GM21723 (cell line): ENCODE measurements around the gene OXCT2.

ENCODE experiments used
- ATAC-seq: cut with Tn5 transposase; IDR thresholded peaks from one replicate; pipeline ENCODE4 v1.9.1; 2021; ENCODE audit warnings: mild to moderate bottlenecking, moderate library complexity; ENCODE audit not compliant: unreplicated experiment

The OXCT2 gene

DNA sequence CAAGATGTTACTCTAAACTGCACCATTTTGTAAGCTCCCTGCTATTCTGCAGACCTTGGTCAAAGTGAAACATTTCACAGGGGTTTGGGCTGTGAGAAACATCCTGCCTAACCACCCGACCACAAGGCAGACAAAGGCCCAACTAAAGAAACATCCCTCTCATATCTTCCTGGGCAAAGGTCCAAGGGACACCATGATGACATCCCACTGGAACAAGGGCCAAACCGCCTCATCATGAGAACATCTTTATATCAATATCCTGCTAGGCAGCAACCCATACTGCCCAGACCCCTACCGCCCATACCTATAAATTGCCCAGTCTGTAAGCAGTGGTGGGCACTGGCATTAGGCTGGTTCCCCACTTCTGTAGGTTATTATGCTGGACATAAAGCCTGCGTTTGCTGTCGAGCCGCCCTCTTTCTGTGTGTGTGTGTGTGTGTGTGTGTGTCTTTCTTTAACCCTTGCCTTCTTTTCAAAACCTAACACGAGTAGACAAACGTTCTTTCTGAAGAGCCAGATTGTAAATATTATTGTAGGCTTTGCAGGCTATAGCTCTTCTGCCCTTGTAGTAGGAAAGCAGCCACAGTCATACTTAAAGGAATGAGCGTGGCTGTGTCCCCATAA, 33.5 kb downstream of the OXCT2 start:
- no peak for ATAC-seq

DNA sequence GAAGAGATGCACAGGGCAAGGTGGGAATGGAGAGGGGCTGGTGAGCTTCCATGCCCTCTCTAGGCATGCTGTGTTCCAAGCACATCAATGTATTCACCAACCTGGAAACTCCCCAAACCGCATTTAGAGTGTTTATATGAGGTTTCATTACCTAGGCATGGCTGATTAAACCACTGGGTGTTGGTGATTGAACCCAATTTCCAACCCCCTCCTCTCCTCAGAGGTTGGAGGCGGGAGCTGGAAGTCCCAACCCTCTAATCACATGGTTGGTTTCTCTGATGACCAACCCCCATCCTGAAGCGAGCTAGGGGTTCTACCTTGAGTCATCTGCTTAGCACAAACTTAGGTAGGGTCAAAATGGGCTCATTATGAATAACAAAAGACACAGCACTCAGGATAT, 35.4 kb downstream of the OXCT2 start:
- ATAC-seq: no peak

DNA sequence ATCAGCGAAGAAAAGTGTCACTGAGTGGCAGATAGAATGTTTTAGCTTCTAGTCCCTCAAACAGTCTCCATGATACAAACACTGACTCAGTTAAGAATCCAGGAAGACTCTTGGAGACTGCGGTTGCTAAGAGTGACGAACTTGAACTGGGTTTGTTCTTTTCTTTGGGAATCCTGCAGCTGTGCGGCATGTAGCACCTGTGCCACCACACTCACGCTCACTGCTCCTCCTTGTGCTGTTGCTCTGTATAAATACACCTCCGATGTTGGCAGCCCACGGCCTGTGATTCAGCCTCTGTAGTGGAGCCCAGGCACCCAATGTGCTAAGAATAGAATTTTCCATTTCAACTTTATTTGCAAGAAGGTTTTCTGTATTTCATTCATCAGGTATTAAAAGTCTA, 38.0 kb downstream of the OXCT2 start:
- ATAC-seq: no peak

DNA sequence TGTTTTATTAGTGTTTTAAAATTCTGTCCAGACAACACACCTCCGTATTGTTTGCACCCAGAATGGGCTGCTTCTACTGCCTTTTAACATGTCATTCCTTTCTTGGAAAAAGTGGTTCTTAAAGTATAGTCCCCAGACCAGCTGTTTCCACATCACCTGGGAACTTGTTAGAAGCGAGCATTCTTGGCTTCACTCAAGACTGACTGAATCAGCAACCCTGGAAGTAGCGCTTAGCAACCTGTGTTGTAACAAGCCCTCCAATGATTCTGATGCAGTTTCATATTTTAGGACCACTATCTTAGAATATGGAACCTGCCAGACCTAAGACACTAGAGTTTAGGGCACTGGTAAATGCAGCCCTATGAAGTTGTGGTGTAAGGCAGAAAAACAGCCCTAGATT, 38.4 kb downstream of the OXCT2 start:
- no peak for ATAC-seq

DNA sequence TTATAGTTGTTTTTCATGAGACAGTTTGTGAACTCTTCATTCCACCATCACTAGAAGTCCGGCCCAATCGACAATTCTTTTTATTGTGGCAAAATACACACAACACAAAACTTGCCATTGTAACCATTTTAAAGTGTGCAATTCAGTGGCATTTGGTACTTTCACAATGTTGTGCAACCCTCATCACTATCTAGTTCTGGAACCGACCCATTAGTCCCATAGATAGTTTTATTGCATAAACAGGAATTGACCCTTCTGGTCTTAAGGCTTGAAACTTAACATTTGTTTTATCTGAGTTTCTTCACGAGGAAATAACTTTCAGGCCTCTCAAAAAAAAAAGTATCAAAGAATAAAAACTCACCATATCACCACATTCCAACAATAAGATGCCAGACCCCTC, 41.3 kb downstream of the OXCT2 start:
- no peak for ATAC-seq

DNA sequence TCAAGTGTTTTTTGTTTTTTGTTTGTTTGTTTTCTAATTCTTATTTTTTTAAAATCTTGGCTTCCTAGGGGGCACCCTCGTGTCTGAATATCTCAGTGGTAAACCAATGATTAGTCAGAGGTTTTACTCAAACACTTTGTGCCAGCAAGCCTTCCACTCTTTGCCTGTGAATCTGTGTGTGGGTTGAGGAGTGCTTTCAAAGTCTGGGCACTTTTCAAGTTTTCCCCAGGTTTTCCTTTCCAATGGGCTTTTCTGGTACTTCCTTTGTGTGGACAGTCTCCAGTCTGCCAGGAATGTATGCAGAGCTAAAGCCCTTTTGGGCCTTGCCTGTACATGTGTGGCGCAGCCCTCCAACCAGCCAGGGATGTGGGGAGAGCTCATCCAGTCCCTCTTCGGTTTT, 42.1 kb downstream of the OXCT2 start:
- no peak for ATAC-seq

DNA sequence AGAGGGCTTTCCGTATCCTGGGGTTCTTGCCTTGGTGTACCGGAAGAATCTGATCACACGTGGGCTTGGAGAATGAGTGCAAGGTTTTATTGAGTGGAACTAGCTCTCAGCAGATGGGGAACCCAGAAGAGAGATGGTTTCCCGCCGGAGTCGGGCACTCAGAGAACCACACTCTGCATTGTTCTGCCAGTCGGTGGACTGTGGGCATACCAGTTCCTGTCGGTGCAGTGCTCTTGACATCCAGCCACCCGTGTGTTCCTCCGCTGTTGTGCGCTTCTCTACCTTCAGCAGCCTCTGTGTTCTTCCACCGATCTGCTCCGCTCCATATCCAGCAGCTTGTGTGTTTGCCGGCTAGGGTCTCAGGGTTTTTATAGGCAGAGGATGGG, 43.2 kb downstream of the OXCT2 start:
- no peak for ATAC-seq

DNA sequence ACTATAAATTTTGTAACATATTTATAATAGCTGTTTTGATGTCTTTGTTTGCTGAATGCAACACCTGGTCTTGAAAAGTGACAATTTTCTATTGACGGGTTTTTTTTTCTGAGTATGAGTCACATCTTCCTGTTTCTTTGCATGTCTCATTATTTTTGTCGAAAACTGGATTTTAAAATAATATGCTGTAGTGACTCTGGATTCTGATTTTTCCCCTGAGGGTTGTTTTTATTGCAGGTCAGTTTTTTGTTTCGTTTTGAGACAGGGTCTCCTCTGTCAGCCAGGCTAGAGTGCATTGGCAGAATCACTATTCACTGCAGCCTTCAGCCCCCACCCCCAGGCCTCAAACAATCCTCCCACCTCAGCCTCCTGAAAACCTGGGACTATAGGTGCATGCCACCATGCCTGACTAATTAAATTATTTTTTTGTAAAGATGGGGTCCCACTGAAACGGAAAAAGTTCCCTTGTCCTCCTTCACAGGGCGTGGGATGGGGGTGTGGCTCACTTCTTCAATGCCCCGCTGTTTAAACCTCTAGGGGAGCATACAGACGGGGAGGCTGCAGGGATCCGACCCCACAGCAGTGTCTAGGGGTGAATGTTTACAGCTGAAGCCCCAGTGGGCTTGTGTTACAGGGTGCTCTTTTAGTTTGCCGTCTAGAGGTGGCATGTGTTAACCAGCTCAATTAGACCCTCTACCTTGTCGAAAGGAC, 43.8 kb downstream of the OXCT2 start:
- no peak for ATAC-seq

DNA sequence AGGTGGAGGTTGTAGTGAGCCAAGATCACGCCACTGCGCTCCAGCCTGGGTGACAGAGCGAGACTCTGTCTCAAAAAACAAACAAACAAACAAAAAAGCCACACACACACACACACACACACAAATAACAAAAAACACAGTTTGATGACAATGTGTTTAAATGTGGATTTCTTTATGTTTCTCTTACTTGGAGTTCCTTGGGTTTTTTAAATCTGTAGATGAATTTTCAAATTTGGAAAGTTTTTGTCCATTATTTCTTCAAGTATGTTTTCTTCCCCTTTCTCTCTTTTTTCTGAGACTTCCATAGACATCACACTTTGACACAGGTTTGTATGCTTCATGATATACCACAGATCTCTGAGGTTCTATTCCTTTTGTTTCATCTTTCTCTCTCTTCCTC, 44.5 kb downstream of the OXCT2 start:
- ATAC-seq: no peak

DNA sequence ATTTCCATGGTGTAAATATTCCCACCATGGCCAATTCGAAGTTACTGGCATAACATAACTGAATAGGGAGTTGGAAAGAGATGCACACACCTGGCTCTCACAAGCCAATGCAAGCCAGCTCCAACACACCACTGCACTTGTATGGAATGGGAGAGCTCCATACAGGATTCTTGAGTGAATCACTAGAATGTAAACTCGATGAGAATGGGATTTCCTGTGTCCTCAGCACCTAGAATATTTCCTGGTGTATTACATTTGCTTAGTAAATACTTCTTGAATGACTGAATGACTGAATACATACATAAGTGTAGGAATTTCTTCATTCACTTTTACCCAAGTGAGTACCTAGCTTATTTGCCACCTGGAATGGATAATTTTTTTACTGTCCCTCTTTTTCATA, 48.7 kb downstream of the OXCT2 start:
- no peak for ATAC-seq

DNA sequence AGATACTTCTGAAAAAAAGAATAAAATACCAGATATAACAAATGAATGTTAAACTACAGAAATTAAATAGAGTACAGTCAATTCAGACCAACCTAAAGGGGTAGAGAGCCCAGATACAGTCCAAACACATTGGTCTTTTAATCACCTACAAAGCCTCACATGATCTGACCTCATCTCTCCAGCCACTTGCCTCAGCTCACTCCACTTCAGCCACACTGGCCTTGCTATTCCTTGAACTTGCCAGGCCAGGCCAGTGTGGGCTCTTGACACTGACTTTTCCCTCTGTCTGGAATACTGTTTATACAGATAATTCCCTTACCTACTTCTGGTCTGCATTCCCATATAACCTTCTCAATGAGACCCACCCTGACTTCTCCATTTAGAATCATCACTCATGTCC, 49.5 kb downstream of the OXCT2 start:
- ATAC-seq: no peak

DNA sequence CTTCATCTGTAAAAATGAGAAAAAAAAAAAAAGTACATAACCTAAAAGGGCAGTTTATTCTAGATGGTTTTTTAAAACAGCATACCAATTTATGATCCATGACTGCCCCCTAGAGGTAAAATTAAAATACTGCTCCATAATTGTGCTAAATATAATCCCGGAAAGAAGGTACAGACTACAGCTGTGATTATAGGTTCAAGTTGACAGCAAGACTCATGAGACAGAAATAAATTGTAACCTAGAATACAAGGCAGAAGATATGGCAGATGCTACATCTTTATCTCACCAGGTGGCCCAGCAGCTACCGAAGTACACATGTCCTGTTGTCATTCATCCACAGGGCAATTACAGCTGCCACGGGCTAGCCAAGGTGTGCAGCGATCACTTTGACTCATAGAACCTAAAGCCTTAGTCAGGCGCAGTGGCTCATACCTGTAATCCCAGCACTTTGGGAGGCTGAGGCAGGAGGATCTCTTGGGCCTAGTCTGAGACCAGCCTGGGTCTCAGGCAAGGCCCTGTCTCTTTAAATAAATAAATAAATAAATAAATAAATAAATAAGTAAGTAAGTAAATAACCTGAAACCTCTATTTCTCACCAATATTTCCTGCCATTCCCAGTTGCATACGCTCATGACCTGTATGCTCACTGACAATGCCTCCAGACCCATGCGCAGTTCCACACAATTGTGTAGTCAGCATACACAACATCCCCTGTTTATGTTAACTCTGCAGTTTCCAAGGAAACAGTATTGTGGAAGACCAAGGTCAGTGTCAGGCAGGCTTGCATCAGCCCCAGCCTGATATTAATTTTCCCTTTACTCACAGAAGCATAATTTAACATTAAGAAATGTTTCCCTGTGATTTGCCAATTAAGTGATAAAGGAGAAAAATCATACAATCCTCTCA, 50.8 kb downstream of the OXCT2 start:
- ATAC-seq: no peak
